ENCODE measurements around the gene ACACA. TPM values are rescaled to one million over a fixed set of nuclear protein-coding genes. Genes with fewer than 3 reads are reported as not detected.

The ACACA gene
- total RNA-seq, 1 donor from 2014 or later = 76.0 TPM

GRCh38 chr17:37130984-37131446 lies 275.6 kb downstream of the ACACA start:
- DNase-seq = no peak

- no peak for DNase-seq
Measured at GRCh38 chr17:37124821-37125173, 281.8 kb downstream of the ACACA start.

DNA sequence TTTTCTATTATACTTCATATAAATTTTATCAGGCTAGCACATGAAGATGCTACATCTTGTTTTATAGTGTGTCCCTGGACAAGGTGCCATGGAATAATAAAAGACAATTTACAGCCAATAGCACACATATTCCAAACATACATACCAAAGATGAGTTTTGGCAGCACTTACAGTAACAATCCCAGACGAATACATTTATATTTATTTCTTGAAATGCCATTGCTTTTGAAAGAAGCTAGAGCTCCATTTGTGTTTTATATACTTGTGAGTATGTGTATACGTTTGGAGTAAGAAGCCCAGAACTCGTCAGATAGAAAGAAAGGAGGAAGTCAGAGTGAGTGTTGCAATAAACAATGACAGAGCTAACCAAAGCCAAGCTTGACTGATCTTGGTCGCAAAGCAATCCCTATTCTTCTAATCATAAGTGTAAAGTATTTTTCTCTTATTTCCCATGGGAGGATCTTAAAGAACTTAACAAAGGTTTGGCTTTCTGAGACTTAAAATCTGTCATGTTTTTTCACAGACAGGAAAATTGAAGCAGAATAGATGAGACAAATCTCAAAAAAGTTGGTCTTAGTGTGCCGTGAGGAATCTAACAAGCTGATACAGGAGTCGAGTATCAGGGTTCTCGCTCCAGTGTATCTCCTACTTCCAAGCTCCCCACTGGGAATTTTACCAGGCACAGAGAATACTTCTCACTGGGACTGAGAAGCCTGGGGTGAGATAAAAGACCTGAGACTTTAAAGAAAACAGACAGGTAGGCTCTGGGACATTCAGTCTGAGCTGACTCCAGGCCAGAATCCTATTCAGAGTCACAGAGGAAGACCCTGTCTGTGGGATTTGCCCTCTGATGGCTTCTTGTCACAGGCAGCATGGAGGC lies 282.5 kb downstream of the ACACA start:
- peak; percentile 74 for DNase-seq

DNA sequence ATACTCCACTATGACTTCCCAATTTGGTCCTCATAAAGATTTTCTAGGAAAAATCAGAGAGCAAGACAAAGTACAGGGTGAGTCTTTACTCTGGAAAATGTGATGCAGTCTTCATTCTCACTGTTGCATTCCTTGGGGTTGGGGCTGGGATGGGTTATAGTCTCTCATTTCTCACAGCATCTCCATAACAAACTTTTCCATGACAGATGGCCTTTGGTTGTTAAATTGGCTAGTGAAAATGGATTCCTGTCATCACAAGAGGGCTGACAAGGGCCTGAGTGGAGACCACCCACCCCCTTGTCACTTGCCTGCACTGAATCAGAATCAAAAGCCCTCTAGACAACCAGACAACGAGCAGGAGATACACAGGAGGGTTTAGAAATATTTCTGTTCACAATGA lies 283.2 kb downstream of the ACACA start:
- DNase-seq = peak; percentile 95

- no peak for DNase-seq
Measured at GRCh38 chr17:37121616-37122015, 285.0 kb downstream of the ACACA start.

DNA sequence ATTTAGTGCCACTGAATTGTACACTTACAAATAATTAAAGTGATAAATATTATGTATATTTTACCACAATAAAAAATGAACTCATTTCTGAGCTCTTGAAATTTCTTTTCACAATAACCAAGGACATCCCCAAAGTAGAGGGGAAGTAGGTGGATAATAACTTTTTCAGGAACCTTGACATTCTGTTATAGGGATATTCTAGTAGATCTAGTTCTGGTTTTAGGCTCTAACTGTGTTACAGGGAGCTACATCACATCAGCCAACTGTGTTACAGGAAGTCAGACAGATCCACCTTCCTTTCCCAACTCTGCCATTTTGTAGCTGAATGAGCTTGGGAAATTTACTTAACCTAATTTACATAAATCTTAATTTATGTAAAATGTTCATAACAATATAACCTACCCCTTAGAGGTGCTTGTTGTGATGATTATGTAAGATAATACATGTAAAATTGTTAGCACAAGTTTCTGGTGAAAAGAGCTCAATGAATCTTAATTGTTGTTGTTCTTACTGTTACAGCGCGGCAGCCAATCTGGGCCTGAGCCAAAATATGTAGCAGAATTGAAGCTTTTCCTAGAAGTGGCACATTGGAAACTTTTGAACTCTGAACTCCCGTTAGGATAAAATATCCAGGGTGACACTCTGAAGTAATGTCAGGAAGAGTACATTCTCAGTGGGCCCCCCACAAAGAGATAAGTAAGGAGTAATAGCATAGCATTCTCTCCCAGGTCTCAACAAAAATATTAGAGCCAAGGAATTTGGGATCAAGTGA lies 288.1 kb downstream of the ACACA start:
- no peak for DNase-seq

DNA sequence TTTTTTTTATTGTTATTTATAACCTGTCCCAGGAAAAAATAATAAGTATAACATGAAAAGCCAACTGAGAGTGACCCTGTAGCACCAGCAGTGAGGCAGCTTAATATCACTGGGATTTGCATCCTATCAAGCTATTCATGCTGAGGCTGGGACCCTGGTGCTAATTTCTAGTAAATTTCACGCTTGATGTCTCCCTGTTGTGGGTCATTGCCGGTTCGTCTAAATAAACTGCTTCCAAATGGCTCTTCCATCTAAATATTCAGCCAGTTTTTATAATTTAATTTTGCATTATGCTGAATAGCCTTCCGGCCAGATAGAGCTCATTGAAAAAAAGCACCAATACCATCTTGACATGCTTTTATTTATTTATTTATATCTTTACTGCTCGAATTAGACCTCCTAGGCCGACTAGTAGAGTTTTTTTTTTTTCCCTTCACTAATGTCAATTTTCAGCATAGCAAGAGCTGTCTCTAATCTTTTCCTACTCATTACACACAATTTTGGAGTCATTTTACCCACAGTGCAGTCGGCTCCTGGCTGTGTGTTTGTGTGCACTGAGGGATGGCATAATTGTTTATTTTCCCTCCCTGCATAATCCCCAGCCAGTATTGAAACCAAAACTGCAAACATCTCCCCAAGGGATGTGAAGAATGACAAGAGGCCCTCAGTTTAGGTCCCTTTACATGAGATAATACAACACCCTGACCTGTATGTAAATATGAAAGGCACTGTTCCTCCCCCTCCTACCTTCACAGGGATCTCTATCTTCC lies 289.1 kb downstream of the ACACA start:
- no peak for DNase-seq

DNA sequence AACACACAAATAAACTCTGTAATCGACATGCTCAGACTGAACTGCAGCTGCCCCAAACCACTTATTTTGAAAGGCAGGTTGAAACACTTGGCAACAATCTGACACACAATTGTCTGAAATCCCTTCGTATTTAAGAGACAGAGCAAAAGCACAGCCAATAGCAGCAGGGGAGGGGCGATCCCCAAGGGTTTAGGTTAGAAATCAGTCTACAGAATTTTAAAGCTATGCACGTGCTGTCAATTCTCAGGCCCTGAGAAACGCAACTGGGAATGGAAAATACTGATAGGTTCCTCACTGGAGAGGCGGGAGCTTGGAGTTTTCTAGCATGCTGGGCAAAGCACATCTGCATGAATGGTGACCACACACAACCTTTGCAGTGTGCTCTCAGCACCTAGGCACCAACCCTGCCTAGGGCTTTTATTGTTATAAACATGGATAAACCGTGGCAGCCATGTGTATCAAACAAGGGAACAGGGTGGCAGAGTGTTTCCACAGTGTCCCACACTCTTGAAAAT lies 289.9 kb downstream of the ACACA start:
- DNase-seq = no peak

- no peak for DNase-seq
Measured at GRCh38 chr17:37111329-37111728, 295.3 kb downstream of the ACACA start.

GRCh38 chr17:37110746-37111145 lies 295.9 kb downstream of the ACACA start:
- DNase-seq = no peak

DNA sequence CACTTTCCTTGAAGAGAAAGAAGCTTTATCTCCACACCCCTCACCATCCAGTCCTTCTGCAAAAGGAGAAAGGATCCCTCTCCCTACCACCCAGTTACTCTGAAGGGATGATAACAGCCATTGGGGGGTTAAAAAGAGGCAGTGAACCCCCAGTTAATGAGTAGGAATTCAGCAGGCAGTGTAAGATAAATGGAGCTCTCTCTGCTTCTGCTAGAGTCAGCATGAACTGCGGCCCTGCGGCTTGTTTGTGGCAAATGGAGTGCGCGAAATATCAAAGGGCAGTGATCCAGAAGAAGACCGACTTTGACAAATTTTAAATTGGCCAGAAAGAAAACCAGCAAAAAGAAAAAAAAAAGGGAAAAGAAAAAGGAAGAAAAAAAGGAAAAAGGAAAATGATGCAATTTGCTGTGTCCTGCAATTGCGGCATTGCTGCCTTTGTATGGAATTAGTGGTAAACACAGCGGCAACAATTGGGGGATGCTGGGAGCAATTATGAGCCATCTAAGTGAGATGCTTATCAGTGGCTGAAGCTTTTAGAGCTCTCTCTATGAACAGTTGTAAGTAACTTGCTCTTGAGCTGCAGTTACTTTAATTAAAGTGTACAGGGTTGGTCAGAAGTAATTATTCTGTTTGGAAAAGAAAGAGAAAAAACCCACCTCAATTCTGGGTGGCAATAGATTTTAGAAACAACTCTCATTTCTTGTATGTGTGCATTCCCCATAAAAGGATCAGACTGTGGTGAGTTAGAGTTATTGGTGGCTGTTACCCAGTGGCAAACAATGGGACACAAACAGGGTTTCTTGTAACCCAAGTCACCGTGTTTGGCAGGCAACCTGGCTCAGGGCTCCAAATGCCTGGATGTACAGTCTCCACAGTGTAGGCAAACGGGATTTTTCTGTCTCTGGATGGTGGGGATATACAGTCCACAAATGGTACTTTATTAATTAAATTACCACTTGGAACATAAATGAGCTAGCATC lies 296.6 kb downstream of the ACACA start:
- no peak for DNase-seq

GRCh38 chr17:37109106-37109505 lies 297.5 kb downstream of the ACACA start:
- DNase-seq = no peak

DNA sequence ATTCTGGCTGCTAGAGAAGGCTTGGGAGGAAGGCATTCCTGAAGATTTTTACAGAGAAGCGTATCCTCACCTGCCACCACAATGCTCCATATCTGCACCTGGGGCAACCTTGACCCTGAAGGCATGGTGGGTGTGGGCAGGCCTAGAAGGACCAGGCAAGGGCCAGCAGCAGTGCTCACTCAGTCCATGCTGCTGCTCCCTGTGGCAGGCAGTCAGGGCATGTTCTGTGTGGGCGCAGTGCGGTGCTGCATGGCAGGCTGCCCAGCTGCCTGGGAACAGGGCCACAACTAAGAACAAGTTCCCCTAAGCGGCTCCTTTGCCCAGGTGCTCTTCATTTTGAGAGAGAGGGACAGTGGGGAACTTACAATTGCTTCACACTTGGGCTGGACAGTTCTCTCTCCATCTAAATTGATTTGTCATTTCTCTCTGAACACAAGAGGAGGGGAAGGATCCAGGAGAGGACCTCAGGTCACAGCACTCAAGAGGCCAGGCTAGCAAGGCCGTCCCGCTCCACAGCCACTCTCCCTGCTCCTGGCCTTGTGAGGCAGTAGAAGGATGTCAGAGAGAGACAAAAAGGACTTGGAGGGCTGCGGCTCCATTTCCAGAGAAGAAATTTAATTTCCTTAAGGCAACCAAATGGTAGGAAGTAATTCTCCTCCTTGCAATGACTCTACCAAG lies 299.1 kb downstream of the ACACA start:
- no peak for DNase-seq

GRCh38 chr17:37106049-37106448 lies 300.6 kb downstream of the ACACA start:
- DNase-seq = no peak

GRCh38 chr17:37103231-37103630 lies 303.4 kb downstream of the ACACA start:
- no peak for DNase-seq

DNA sequence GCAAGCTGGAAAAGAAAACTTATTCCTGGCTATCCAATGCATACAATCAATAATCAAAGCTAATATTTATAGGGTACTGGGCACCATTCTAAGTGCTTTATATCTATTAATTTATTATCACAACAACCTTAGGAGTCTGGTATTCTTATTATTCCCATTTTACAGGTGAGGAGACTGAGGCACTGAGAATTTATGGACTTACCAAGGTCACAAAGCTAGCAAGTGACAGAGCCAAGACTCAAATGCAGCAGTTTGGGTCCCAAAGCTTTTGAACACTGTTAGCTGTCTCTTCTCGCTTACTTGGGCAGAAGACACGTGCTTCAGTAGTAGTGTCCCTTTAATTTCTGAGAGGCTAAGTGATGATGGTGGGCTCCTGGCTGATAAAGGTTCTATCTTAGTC lies 305.3 kb downstream of the ACACA start:
- no peak for DNase-seq

GRCh38 chr17:37100231-37100630 lies 306.4 kb downstream of the ACACA start:
- no peak for DNase-seq

DNA sequence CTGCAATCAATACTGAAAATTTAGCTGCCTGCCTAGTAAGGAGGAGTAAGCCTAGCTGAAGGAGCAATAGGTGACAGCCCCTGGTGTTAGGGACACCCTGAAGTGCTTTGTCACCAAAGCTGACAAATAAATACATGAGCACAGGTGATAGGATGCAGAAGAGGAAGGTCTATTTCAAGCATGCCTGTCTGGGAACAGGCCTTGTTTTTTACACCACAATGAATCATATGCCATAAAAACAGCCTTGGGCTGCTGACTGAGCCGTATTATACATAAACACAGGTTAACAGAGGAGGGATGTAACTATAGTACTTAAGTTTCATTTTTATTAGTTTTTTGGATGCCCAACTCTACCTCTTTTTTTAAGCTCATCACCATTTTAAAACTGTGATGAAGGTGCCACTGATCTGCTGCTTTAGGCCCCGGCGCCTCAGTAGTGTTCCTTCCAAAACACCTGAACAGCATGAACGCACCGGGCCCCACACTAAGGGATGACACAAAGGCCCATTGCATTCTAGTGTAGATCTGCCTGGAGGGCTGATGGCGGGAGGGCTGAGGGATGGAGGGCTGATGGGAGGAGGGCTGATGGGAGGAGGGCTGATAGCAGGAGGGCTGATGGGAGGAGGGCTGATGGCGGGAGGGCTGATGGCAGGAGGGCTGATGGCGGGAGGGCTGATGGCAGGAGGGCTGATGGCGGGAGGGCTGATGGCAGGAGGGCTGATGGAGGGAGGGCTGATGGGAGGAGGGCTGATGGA lies 307.5 kb downstream of the ACACA start:
- no peak for DNase-seq

- DNase-seq = no peak
Measured at GRCh38 chr17:37098152-37098551, 308.5 kb downstream of the ACACA start.

GRCh38 chr17:37097154-37097553 lies 309.5 kb downstream of the ACACA start:
- no peak for DNase-seq
